Fibroblast of lung (primary cell): Measurements from ENCODE around the gene PPP5C.

Experiments
- EZH2 ChIP-seq: IDR thresholded peaks from 2 replicates; pipeline ENCODE4 v1.5.1; 2012; ENCODE audit warnings: low read length, control low read depth, mild to moderate bottlenecking; ENCODE audit errors: missing control alignments
- TF ChIP-seq, protein P1 (sequence below), 2 donors: IDR thresholded peaks in 1 of 2; conservative IDR thresholded peaks in 1 of 2; 1 replicate in 1 of 2; 2 replicates in 1 of 2; pipeline ENCODE4 v1.5.1; 2011 to 2012; ENCODE audit warnings: low read length in 2 of 2, control low read depth in 1 of 2, inconsistent platforms in 1 of 2, low read depth in 1 of 2, mild to moderate bottlenecking in 1 of 2

DNA sequence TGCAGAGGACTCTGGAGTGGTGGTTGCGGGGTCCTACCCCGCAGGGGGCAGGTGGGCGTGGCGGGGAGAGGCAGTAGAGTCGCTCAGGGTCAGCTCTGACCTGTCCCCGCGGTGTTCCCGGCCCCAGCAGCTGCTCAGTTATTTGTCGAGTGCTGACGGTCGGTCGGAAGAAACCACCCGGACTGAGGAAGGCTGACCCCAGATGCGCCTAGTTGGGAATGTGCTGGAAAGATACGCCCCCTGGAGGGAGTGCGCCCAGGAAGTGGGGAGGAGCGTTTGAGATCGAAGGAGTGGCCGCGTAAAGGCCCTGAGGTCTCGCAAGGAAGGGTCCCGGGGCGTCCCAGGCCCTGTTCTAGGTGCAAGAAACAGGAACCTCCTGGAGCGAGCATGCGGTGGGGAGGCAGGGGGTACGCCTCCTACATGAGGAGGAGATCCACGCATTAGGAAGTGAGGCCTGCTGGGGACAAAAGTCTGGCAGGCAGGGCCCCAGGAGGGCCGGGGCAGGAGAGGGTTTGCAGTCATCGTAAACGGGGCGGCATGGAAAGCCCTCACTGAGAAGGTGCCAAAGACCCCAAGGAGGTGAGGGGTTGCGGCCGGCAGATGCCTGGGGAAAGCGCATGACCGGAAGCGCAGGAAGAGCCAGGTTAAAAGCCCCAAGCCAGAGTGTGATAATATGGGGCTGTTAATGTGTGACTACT is 57.3 kb downstream of the PPP5C start:
- TF ChIP-seq, protein P1, sequence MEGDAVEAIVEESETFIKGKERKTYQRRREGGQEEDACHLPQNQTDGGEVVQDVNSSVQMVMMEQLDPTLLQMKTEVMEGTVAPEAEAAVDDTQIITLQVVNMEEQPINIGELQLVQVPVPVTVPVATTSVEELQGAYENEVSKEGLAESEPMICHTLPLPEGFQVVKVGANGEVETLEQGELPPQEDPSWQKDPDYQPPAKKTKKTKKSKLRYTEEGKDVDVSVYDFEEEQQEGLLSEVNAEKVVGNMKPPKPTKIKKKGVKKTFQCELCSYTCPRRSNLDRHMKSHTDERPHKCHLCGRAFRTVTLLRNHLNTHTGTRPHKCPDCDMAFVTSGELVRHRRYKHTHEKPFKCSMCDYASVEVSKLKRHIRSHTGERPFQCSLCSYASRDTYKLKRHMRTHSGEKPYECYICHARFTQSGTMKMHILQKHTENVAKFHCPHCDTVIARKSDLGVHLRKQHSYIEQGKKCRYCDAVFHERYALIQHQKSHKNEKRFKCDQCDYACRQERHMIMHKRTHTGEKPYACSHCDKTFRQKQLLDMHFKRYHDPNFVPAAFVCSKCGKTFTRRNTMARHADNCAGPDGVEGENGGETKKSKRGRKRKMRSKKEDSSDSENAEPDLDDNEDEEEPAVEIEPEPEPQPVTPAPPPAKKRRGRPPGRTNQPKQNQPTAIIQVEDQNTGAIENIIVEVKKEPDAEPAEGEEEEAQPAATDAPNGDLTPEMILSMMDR (conservative IDR thresholded peaks at IDR 0.05 in 1 of 2, IDR thresholded peaks at IDR 0.05 in 1 of 2; ENCODE audit: low read depth in 1 of 2, low read length in 2 of 2) = peak; percentile 43 to 45
- no peak for TF ChIP-seq EZH2
